Upper lobe of left lung (tissue), 6 donors: ENCODE results near the gene EPOP. TPM values are rescaled to one million over a fixed set of nuclear protein-coding genes. Genes with fewer than 3 reads are reported as not detected.
"Not testable (repeated sequence)": the region's sequence is repeated elsewhere in the genome, so short reads cannot be mapped to it uniquely, and the experiment has no call there.

Source experiments
- ATAC-seq, 2 donors: fragments of 200-7000 bp; cut with Tn5 transposase; one replicate each; pipeline ENCODE4 v1.9.1; 2022; ENCODE audit warnings: mild to moderate bottlenecking in 2 of 2, moderate library complexity in 2 of 2; ENCODE audit not compliant: low FRiP score in 2 of 2
- DNase-seq, 2 donors: peaks; one replicate each; pipeline ENCODE4 v3.0.0-alpha.2; 2019 to 2020
- H3K27ac ChIP-seq, 4 donors: fragments of 200-600 bp; sonication (generic); one replicate each; pipeline ENCODE4 v1.5.1; 2016 to 2019
- H3K27me3 ChIP-seq, 4 donors: fragments of 200-600 bp; sonication (generic); one replicate each; pipeline ENCODE4 v1.5.1; 2017 to 2019
- H3K36me3 ChIP-seq, 4 donors: fragments of 200-600 bp; sonication (generic); one replicate each; pipeline ENCODE4 v1.5.1; 2016 to 2019
- H3K4me1 ChIP-seq, 4 donors: fragments of 200-600 bp; sonication (generic); one replicate each; pipeline ENCODE4 v1.5.1; 2018 to 2019
- H3K4me3 ChIP-seq, 4 donors: fragments of 200-600 bp; sonication (generic); one replicate each; pipeline ENCODE4 v1.5.1; 2017 to 2019; ENCODE audit warnings: mild to moderate bottlenecking in 2 of 4, moderate library complexity in 1 of 4
- H3K9me3 ChIP-seq, 4 donors: fragments of 200-600 bp; sonication (generic); one replicate each; pipeline ENCODE4 v1.5.1; 2018 to 2019
- CTCF ChIP-seq, 6 experiments: fragments of 450-650 bp in 4 of 6; fragments of 200-600 bp in 2 of 6; sonication (generic) in 2 of 6; IDR thresholded peaks; one replicate each; pipeline ENCODE4 v1.5.1; 2016 to 2019; ENCODE audit warnings: antibody characterized with exemption in 6 of 6
- EP300 ChIP-seq, 4 donors: sonication (generic); formaldehyde crosslinking; IDR thresholded peaks; one replicate each; pipeline ENCODE4 v1.5.1; 2017; ENCODE audit warnings: antibody characterized with exemption in 4 of 4, control low read depth in 2 of 4
- POLR2A ChIP-seq, 4 donors: fragments of 450-650 bp; IDR thresholded peaks; one replicate each; pipeline ENCODE4 v1.5.1; 2016 to 2017; ENCODE audit warnings: antibody characterized with exemption in 4 of 4, mild to moderate bottlenecking in 2 of 4
- POLR2AphosphoS5 ChIP-seq, 2 donors: sonication (generic); formaldehyde crosslinking; IDR thresholded peaks; one replicate each; pipeline ENCODE4 v1.5.1; 2017; ENCODE audit warnings: antibody characterized with exemption in 2 of 2
- WGBS, 2 donors: methylation state at CpG; one replicate each; pipeline ENCODE4 v1.1.5; 2017 to 2018; 5-methylcytosine and 5-hydroxymethylcytosine counted together
- total RNA-seq, 6 donors: library from RNA; depleted of rRNA in 4 of 6; stranded (reverse); fragments of >200 nt in 4 of 6; gene quantifications; one replicate each; pipeline versions ENCODE4 v1.1.0 to v1.2.1, GENCODE V29; 2016 to 2021
- donor health status: DM: no; HTN: no; CAD: no; lungs with moderate emphysema.
- donor health status: DM: no; HTN: yes; CAD: no; lungs with severe emphysema.

EPOP gene
- total RNA-seq, 6 donors from 2014 or later, result 1.1 to 2.3 (median 1.8) TPM

- DNase-seq, result no peak
- TF ChIP-seq EP300 (IDR thresholded peaks at IDR 0.05) (no peak), POLR2A (IDR thresholded peaks at IDR 0.05) (no peak), POLR2AphosphoS5 (IDR thresholded peaks at IDR 0.05) (no peak), CTCF (IDR thresholded peaks at IDR 0.05) (no peak)
- no peaks in the 10 kb centered on the region for H3K9me3 ChIP-seq
- H3K27ac ChIP-seq, result no peak overlapping the region
- H3K4me1 ChIP-seq, result no peaks in the 10 kb centered on the region
- ATAC-seq, result no peak
- 65 to 68% methylated on average over 9 of the region's 9 CpGs for WGBS, 2 donors
- no peak overlapping the region for H3K4me3 ChIP-seq
- H3K27me3 ChIP-seq, result no peaks in the 10 kb centered on the region
- no peaks in the 10 kb centered on the region for H3K36me3 ChIP-seq
Measured at GRCh38 chr17:38636054-38636453, 38.7 kb downstream of the EPOP start.

- no peaks in the 10 kb centered on the region for H3K9me3 ChIP-seq
- TF ChIP-seq CTCF (IDR thresholded peaks at IDR 0.05), result no peak
- no peak for TF ChIP-seq POLR2AphosphoS5 (IDR thresholded peaks at IDR 0.05)
- TF ChIP-seq POLR2A (IDR thresholded peaks at IDR 0.05), result no peak
- TF ChIP-seq EP300 (IDR thresholded peaks at IDR 0.05), result no peak
- no peaks in the 10 kb centered on the region for H3K36me3 ChIP-seq
- no peak for ATAC-seq
- no peak overlapping the region for H3K27ac ChIP-seq
- DNase-seq, result no peak
- H3K4me1 ChIP-seq, result no peaks in the 10 kb centered on the region
- 68 to 73% methylated on average over 6 of the region's 6 CpGs for WGBS, 2 donors
- H3K4me3 ChIP-seq, result no peak overlapping the region
- no peaks in the 10 kb centered on the region for H3K27me3 ChIP-seq
Measured at GRCh38 chr17:38632334-38632733, 42.4 kb downstream of the EPOP start.

GRCh38 chr17:38628441-38628840 lies 46.3 kb downstream of the EPOP start:
- 54 to 61% methylated on average over 3 of the region's 3 CpGs for WGBS, 2 donors
- H3K4me3 ChIP-seq, result no peak overlapping the region
- no peaks in the 10 kb centered on the region for H3K4me1 ChIP-seq
- no peak overlapping the region for H3K27ac ChIP-seq
- ATAC-seq (no peak), DNase-seq (no peak)
- no peaks in the 10 kb centered on the region for H3K27me3 ChIP-seq
- TF ChIP-seq EP300 (IDR thresholded peaks at IDR 0.05), result no peak
- no peak for TF ChIP-seq POLR2A (IDR thresholded peaks at IDR 0.05)
- no peak for TF ChIP-seq CTCF (IDR thresholded peaks at IDR 0.05)
- no peak for TF ChIP-seq POLR2AphosphoS5 (IDR thresholded peaks at IDR 0.05)
- H3K9me3 ChIP-seq, result no peaks in the 10 kb centered on the region
- no peaks in the 10 kb centered on the region for H3K36me3 ChIP-seq

- DNase-seq (no peak), ATAC-seq (no peak)
- TF ChIP-seq CTCF (IDR thresholded peaks at IDR 0.05) (no peak), EP300 (IDR thresholded peaks at IDR 0.05) (no peak), POLR2A (IDR thresholded peaks at IDR 0.05) (no peak), POLR2AphosphoS5 (IDR thresholded peaks at IDR 0.05) (no peak)
- WGBS, 2 donors, result 94 to 98% methylated on average over 2 of the region's 2 CpGs
- Histone ChIP-seq H3K36me3 (no peaks in the 10 kb centered on the region), H3K27me3 (no peaks in the 10 kb centered on the region), H3K4me1 (no peaks in the 10 kb centered on the region), H3K9me3 (no peaks in the 10 kb centered on the region), H3K4me3 (no peak overlapping the region), H3K27ac (no peak overlapping the region)
Measured at GRCh38 chr17:38627957-38628356, 46.8 kb downstream of the EPOP start.

GRCh38 chr17:38626606-38627226 lies 48.0 kb downstream of the EPOP start:
- not testable (repeated sequence) for H3K4me1 ChIP-seq, H3K4me3 ChIP-seq, H3K27me3 ChIP-seq, H3K9me3 ChIP-seq, H3K27ac ChIP-seq, H3K36me3 ChIP-seq, DNase-seq, ATAC-seq
- WGBS, 2 donors, result 84 to 92% methylated on average over 6 of the region's 6 CpGs
